NOMO-1 (cell line): Measurements from ENCODE around the gene SLC39A9.
"Not testable (repeated sequence)": the region's sequence is repeated elsewhere in the genome, so short reads cannot be mapped to it uniquely, and the experiment has no call there.

Experiments used
- DNase-seq, 2 experiments: peaks; one replicate each; lab custom pipeline; 2025; ENCODE audit not compliant: unreplicated experiment in 2 of 2; lab: John Stamatoyannopoulos, UW

The SLC39A9 gene

GRCh38 chr14:69473946-69474345 is 75.5 kb downstream of the SLC39A9 start:
- no peak for DNase-seq

GRCh38 chr14:69475194-69475818 is 76.8 kb downstream of the SLC39A9 start:
- DNase-seq = no peak

GRCh38 chr14:69476824-69477450 is 78.4 kb downstream of the SLC39A9 start:
- DNase-seq = not testable (repeated sequence)

GRCh38 chr14:69478055-69478454 is 79.6 kb downstream of the SLC39A9 start:
- not testable (repeated sequence) for DNase-seq

- DNase-seq = no peak
Observed at GRCh38 chr14:69479696-69480095, 81.2 kb downstream of the SLC39A9 start.

- no peak for DNase-seq
Observed at GRCh38 chr14:69480136-69480535, 81.6 kb downstream of the SLC39A9 start.

GRCh38 chr14:69481815-69482568 is 83.5 kb downstream of the SLC39A9 start:
- DNase-seq = peak; percentile 39 to 65

- no peak for DNase-seq
Observed at GRCh38 chr14:69483765-69484443, 85.4 kb downstream of the SLC39A9 start.

GRCh38 chr14:69484444-69485314 is 86.2 kb downstream of the SLC39A9 start, which contains the start of gene PLEKHD1:
Gene PLEKHD1, plus strand, starts transcription at chr14:69484728. Its CDS starts 238 bp downstream, at chr14:69484966.
- no peak for DNase-seq

GRCh38 chr14:69485315-69485660 is 86.8 kb downstream of the SLC39A9 start:
- no peak for DNase-seq

- no peak for DNase-seq
Observed at GRCh38 chr14:69485701-69486100, 87.2 kb downstream of the SLC39A9 start.

GRCh38 chr14:69487226-69487625 is 88.7 kb downstream of the SLC39A9 start:
- no peak for DNase-seq

- no peak for DNase-seq
Observed at GRCh38 chr14:69487771-69488170, 89.3 kb downstream of the SLC39A9 start.

GRCh38 chr14:69489495-69489894 is 91.0 kb downstream of the SLC39A9 start:
- no peak for DNase-seq

- DNase-seq = no peak
Observed at GRCh38 chr14:69490219-69490918, 91.9 kb downstream of the SLC39A9 start.

- DNase-seq = no peak
Observed at GRCh38 chr14:69491193-69491592, 92.7 kb downstream of the SLC39A9 start.

GRCh38 chr14:69493038-69493437 is 94.5 kb downstream of the SLC39A9 start:
- no peak for DNase-seq

GRCh38 chr14:69493791-69494190 is 95.3 kb downstream of the SLC39A9 start:
- no peak for DNase-seq

GRCh38 chr14:69495341-69495921 is 96.9 kb downstream of the SLC39A9 start:
- DNase-seq = no peak
